Progenitor cell of endocrine pancreas (in vitro differentiated cells): ENCODE results near the gene BUB1. TPM values are rescaled to one million over a fixed set of nuclear protein-coding genes. Genes with fewer than 3 reads are reported as not detected.

ENCODE experiments used
- DNase-seq: peaks from one replicate; pipeline ENCODE4 v3.0.0; 2021; ENCODE audit warnings: low spot score; ENCODE audit not compliant: unreplicated experiment
- H3K27ac Mint-ChIP-seq: 2 replicates; pipeline ENCODE4 v1.8.0; 2021; ENCODE audit warnings: mild to moderate bottlenecking, moderate library complexity, mixed read lengths
- H3K27me3 Mint-ChIP-seq: 2 replicates; pipeline ENCODE4 v1.8.0; 2021; ENCODE audit warnings: mixed read lengths
- H3K36me3 Mint-ChIP-seq: 2 replicates; pipeline ENCODE4 v1.8.0; 2022; ENCODE audit warnings: mixed read lengths; ENCODE audit not compliant: insufficient read depth
- H3K4me1 Mint-ChIP-seq: 2 replicates; pipeline ENCODE4 v1.8.0; 2021; ENCODE audit warnings: low read depth, mixed read lengths
- H3K4me3 Mint-ChIP-seq: 2 replicates; pipeline ENCODE4 v1.8.0; 2021; ENCODE audit warnings: low read depth, mild to moderate bottlenecking, moderate library complexity, mixed read lengths
- H3K9me3 Mint-ChIP-seq: 2 replicates; pipeline ENCODE4 v1.8.0; 2021; ENCODE audit warnings: low read depth, mixed read lengths
- total RNA-seq: library from RNA; stranded (reverse); gene quantifications from 2 replicates; pipeline ENCODE4 v1.2.1, GENCODE V29; 2021
- TF ChIP-seq, protein P1 (sequence below): fragments of 200-600 bp; sonication (generic); IDR thresholded peaks from one replicate; pipeline ENCODE4 v1.5.0; 2021; ENCODE audit warnings: antibody characterized with exemption, mild to moderate bottlenecking; ENCODE audit not compliant: unreplicated experiment

The BUB1 gene
- total RNA-seq, 1 donor from 2014 or later = 25.4 TPM

- no peak for DNase-seq
- H3K9me3 Mint-ChIP-seq = no peaks in the 10 kb centered on the region
- H3K4me1 Mint-ChIP-seq = peaks cover 15% of the 10 kb centered on the region
- TF ChIP-seq, protein P1, sequence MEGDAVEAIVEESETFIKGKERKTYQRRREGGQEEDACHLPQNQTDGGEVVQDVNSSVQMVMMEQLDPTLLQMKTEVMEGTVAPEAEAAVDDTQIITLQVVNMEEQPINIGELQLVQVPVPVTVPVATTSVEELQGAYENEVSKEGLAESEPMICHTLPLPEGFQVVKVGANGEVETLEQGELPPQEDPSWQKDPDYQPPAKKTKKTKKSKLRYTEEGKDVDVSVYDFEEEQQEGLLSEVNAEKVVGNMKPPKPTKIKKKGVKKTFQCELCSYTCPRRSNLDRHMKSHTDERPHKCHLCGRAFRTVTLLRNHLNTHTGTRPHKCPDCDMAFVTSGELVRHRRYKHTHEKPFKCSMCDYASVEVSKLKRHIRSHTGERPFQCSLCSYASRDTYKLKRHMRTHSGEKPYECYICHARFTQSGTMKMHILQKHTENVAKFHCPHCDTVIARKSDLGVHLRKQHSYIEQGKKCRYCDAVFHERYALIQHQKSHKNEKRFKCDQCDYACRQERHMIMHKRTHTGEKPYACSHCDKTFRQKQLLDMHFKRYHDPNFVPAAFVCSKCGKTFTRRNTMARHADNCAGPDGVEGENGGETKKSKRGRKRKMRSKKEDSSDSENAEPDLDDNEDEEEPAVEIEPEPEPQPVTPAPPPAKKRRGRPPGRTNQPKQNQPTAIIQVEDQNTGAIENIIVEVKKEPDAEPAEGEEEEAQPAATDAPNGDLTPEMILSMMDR = no peak
- H3K36me3 Mint-ChIP-seq = peaks cover 15% of the 10 kb centered on the region
- no peaks in the 10 kb centered on the region for H3K27me3 Mint-ChIP-seq
- no peak overlapping the region for H3K4me3 Mint-ChIP-seq
- no peak overlapping the region for H3K27ac Mint-ChIP-seq
Observed at GRCh38 chr2:110653861-110654260, 24.0 kb downstream of the BUB1 start.

DNA sequence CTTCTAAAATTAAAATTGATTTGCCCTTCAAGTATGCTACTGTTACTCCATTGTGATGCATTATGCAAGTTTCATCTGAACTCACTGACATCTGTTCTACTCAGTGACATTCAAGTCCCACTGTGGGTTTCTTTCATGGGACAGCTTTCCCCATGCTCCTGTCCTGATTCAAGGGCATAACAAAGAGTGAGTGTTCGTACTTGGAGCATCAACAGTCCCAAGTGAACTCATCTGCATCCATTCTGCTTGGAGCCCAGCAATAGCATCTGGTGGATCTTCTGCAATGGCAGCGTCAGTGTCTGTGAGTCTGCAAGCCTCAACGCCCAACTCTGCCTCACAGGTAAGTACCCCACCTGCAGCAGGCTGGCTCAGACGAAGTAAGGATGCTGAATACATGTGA is 27.5 kb downstream of the BUB1 start:
- peaks cover 7% of the 10 kb centered on the region for H3K36me3 Mint-ChIP-seq
- no peaks in the 10 kb centered on the region for H3K9me3 Mint-ChIP-seq
- no peak overlapping the region for H3K27ac Mint-ChIP-seq
- H3K4me3 Mint-ChIP-seq = no peak overlapping the region
- no peak for DNase-seq
- TF ChIP-seq, protein P1 = no peak
- no peaks in the 10 kb centered on the region for H3K27me3 Mint-ChIP-seq
- no peaks in the 10 kb centered on the region for H3K4me1 Mint-ChIP-seq

GRCh38 chr2:110647777-110648176 is 30.1 kb downstream of the BUB1 start:
- TF ChIP-seq, protein P1 = no peak

GRCh38 chr2:110645616-110646015 is 32.2 kb downstream of the BUB1 start:
- no peak overlapping the region for H3K4me3 Mint-ChIP-seq
- no peaks in the 10 kb centered on the region for H3K4me1 Mint-ChIP-seq
- TF ChIP-seq, protein P1 = no peak
- H3K27ac Mint-ChIP-seq = no peak overlapping the region
- H3K36me3 Mint-ChIP-seq = peaks cover 12% of the 10 kb centered on the region
- DNase-seq = no peak
- no peaks in the 10 kb centered on the region for H3K27me3 Mint-ChIP-seq
- H3K9me3 Mint-ChIP-seq = no peaks in the 10 kb centered on the region

More at GRCh38 chr2:110647777-110648176, 30.1 kb downstream of the BUB1 start:
- Mint-ChIP-seq H3K36me3 (peaks cover 8% of the 10 kb centered on the region), H3K4me3 (no peak overlapping the region), H3K27ac (no peak overlapping the region), H3K4me1 (no peaks in the 10 kb centered on the region), H3K27me3 (no peaks in the 10 kb centered on the region), H3K9me3 (no peaks in the 10 kb centered on the region)
- DNase-seq = no peak

GRCh38 chr2:110644357-110644756 is 33.5 kb downstream of the BUB1 start:
- no peaks in the 10 kb centered on the region for H3K4me1 Mint-ChIP-seq
- no peak overlapping the region for H3K4me3 Mint-ChIP-seq
- TF ChIP-seq, protein P1 = no peak
- H3K9me3 Mint-ChIP-seq = no peaks in the 10 kb centered on the region
- peaks cover 12% of the 10 kb centered on the region for H3K36me3 Mint-ChIP-seq
- H3K27ac Mint-ChIP-seq = no peak overlapping the region
- H3K27me3 Mint-ChIP-seq = no peaks in the 10 kb centered on the region
- no peak for DNase-seq
